ENCODE results near the gene SNAPC1. TPM values are rescaled to one million over a fixed set of nuclear protein-coding genes. Genes with fewer than 3 reads are reported as not detected.
"Not testable (repeated sequence)": the region's sequence is repeated elsewhere in the genome, so short reads cannot be mapped to it uniquely, and the experiment has no call there.

Gene SNAPC1
- total and polyA plus RNA-seq, 2 donors from 2014 or later = 4.4 to 7.2 TPM

GRCh38 chr14:61753631-61754030 lies 8.6 kb upstream of the SNAPC1 start:
- H3K36me3 ChIP-seq (ENCODE audit: control insufficient read depth in 2 of 3, insufficient read depth in 3 of 3, low read length in 3 of 3) = no peaks in the 10 kb centered on the region
- no peaks in the 10 kb centered on the region for H3K9me3 ChIP-seq (ENCODE audit: control insufficient read depth in 2 of 3, insufficient read depth in 1 of 3, low read length in 3 of 3)
- FAIRE-seq (no peak), DNase-seq (no peak)
- no peaks in the 10 kb centered on the region for H3K27me3 ChIP-seq (ENCODE audit: control insufficient read depth, insufficient read depth, low read length)
- H3K4me3 ChIP-seq (ENCODE audit: low read length in 3 of 3) = no peak overlapping the region
- H3K9ac ChIP-seq (ENCODE audit: low read length in 3 of 3) = no peak overlapping the region
- no peak for TF ChIP-seq CTCF (IDR thresholded peaks at IDR 0.05; ENCODE audit: borderline replicate concordance, extremely low read depth, insufficient read depth)
- H3K27ac ChIP-seq (ENCODE audit: low read depth in 2 of 2, low read length in 2 of 2) = no peak overlapping the region
- H3K4me1 ChIP-seq (ENCODE audit: control insufficient read depth in 2 of 3, insufficient read depth in 2 of 3, low read depth in 1 of 3, low read length in 3 of 3) = no peaks in the 10 kb centered on the region
- intact Hi-C loops (cut with DNase I) = no loop called here

GRCh38 chr14:61754627-61755381 lies 7.4 kb upstream of the SNAPC1 start:
- H3K27me3 ChIP-seq (ENCODE audit: control insufficient read depth, insufficient read depth, low read length) = no peaks in the 10 kb centered on the region
- no peaks in the 10 kb centered on the region for H3K4me1 ChIP-seq (ENCODE audit: control insufficient read depth in 2 of 3, insufficient read depth in 2 of 3, low read depth in 1 of 3, low read length in 3 of 3)
- H3K9me3 ChIP-seq (ENCODE audit: control insufficient read depth in 2 of 3, insufficient read depth in 1 of 3, low read length in 3 of 3) = no peaks in the 10 kb centered on the region
- peak overlapping the region in 1 of 2 donors; percentile 27 for H3K27ac ChIP-seq (ENCODE audit: low read depth in 2 of 2, low read length in 2 of 2)
- intact Hi-C loops (cut with DNase I) = no loop called here
- no peaks in the 10 kb centered on the region for H3K36me3 ChIP-seq (ENCODE audit: control insufficient read depth in 2 of 3, insufficient read depth in 3 of 3, low read length in 3 of 3)
- DNase-seq = no peak
- no peak overlapping the region for H3K4me3 ChIP-seq (ENCODE audit: low read length in 3 of 3)
- TF ChIP-seq CTCF (IDR thresholded peaks at IDR 0.05; ENCODE audit: borderline replicate concordance, extremely low read depth, insufficient read depth) = no peak
- FAIRE-seq = no peak
- no peak overlapping the region for H3K9ac ChIP-seq (ENCODE audit: low read length in 3 of 3)

GRCh38 chr14:61755382-61755742 lies 6.9 kb upstream of the SNAPC1 start:
- H3K9me3 ChIP-seq (ENCODE audit: control insufficient read depth in 2 of 3, insufficient read depth in 1 of 3, low read length in 3 of 3); FAIRE-seq; H3K4me1 ChIP-seq (ENCODE audit: control insufficient read depth in 2 of 3, insufficient read depth in 2 of 3, low read depth in 1 of 3, low read length in 3 of 3); H3K27ac ChIP-seq (ENCODE audit: low read depth in 2 of 2, low read length in 2 of 2); intact Hi-C loops (cut with DNase I); H3K27me3 ChIP-seq (ENCODE audit: control insufficient read depth, insufficient read depth, low read length); H3K4me3 ChIP-seq (ENCODE audit: low read length in 3 of 3); DNase-seq; H3K9ac ChIP-seq (ENCODE audit: low read length in 3 of 3); H3K36me3 ChIP-seq (ENCODE audit: control insufficient read depth in 2 of 3, insufficient read depth in 3 of 3, low read length in 3 of 3): not testable (repeated sequence)

- Histone ChIP-seq H3K9me3 (ENCODE audit: control insufficient read depth in 2 of 3, insufficient read depth in 1 of 3, low read length in 3 of 3) (no peaks in the 10 kb centered on the region), H3K4me1 (ENCODE audit: control insufficient read depth in 2 of 3, insufficient read depth in 2 of 3, low read depth in 1 of 3, low read length in 3 of 3) (no peaks in the 10 kb centered on the region), H3K27ac (ENCODE audit: low read depth in 2 of 2, low read length in 2 of 2) (no peak overlapping the region), H3K27me3 (ENCODE audit: control insufficient read depth, insufficient read depth, low read length) (no peaks in the 10 kb centered on the region), H3K9ac (ENCODE audit: low read length in 3 of 3) (no peak overlapping the region), H3K36me3 (ENCODE audit: control insufficient read depth in 2 of 3, insufficient read depth in 3 of 3, low read length in 3 of 3) (no peaks in the 10 kb centered on the region), H3K4me3 (ENCODE audit: low read length in 3 of 3) (no peak overlapping the region)
- no peak for TF ChIP-seq CTCF (IDR thresholded peaks at IDR 0.05; ENCODE audit: borderline replicate concordance, extremely low read depth, insufficient read depth)
- intact Hi-C loops (cut with DNase I) = no loop called here
- DNase-seq (no peak), FAIRE-seq (no peak)
Observed at GRCh38 chr14:61756135-61756534, 6.1 kb upstream of the SNAPC1 start.
